ENCODE data around the gene SP1. TPM values are rescaled to one million over a fixed set of nuclear protein-coding genes. Genes with fewer than 3 reads are reported as not detected.
"Not testable (repeated sequence)": the region's sequence is repeated elsewhere in the genome, so short reads cannot be mapped to it uniquely, and the experiment has no call there.

Gene SP1
- total RNA-seq, 1 donor from 2014 or later, result 101 TPM

DNA sequence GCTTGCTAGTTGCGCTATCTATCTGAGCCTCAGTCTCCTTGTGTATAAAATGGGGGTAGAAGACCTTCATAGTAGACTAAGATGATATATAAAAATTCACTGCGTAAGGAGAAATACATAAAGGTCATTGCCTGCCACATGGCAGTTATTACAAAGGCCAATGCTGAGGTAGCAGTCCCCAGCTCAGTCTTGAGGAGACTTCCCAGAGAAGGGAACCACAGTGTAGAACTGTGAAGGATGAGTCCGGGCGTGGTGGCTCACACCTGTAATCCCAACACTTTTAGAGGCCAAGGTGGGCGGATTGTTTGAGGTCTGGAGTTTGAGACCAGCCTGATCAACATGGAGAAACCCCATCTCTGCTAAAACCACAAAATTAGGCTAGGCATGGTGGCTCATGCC lies 26.7 kb upstream of the SP1 start:
- intact Hi-C loops (cut with DNase I), result loop anchor here (5.0 to 10.0 kb wide), 2 partner anchors 69 to 152 kb away; partner anchors contain the start of genes AMHR2, NPFF and TARBP2
- DNase-seq (ENCODE audit: low spot score) (no peak), ATAC-seq (peak; percentile 13)

DNA sequence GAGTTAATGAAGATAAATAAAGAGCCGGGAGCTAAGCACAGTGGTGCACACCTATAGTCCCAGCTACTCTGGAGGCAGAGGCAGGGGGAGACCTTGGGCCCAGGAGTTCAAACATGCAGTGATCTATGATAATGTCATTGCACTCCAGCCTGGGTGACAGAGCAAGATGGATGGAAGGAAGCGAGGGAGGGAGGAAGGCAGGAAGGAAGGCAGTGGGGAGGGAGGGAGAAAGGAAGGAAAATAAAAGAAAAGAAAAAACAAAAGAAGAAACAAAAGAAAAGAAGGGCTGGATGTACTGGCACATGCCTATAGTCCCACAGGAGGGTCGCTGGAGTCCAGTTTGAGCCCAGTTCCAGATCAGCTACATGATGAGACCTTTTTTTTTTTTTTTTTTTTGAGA lies 24.9 kb upstream of the SP1 start:
- no peak for DNase-seq (ENCODE audit: low spot score)
- intact Hi-C loops (cut with DNase I), result loop anchor here (10.0 kb wide), 1 partner anchor 150 kb away; the partner anchor contains the start of genes NPFF and TARBP2
- no peak for ATAC-seq

DNA sequence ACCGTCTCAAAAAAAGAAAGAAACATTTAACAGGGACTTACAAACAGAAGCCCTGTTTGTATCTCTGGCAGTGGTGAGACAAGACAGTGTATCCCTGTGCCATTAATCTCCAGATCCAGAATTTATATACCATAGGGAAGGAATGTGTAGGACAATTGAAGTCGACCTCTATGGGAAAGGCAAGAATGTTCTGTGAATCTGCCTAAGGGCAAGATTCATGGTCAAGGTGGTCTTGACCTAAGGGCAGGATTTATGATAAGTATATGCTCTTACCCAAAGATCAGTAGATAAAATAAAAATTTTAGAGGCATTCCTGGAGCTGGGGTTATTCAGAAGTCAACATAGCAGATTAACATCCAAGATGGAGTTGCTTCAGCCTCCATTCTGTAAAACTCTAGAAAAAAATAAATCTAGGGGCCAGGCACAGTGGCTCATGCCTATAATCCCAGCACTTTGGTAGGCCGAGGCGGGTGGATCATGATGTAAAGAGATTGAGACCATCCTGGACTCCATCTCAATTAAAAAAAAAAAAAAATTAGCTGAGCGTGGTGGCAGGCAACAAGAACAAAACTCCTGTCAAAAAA lies 21.0 kb upstream of the SP1 start:
- intact Hi-C loops (cut with DNase I), result loop anchor here (10.0 kb wide), 1 partner anchor 146 kb away; the partner anchor contains the start of genes NPFF and TARBP2
- DNase-seq (ENCODE audit: low spot score) (no peak), ATAC-seq (no peak)

DNA sequence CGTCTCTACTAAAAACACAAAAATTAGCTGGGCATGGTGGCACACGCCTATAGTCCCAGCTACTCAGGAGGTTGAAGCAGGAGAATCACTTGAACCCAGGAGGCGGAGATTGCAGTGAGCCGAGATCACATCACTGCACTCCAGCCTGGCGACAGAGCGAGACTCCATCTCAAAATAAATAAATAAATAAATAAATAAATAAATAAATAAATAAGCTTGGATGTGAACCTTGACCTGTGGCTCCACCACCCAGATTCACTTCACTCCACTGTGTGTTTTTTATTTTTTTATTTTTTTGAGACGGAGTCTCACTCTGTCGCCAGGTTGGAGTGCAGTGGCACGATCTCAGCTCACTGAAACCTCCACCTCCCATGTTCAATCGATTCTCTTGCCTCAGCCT lies 18.3 kb upstream of the SP1 start:
- ATAC-seq; intact Hi-C loops (cut with DNase I); DNase-seq (ENCODE audit: low spot score): not testable (repeated sequence)

DNA sequence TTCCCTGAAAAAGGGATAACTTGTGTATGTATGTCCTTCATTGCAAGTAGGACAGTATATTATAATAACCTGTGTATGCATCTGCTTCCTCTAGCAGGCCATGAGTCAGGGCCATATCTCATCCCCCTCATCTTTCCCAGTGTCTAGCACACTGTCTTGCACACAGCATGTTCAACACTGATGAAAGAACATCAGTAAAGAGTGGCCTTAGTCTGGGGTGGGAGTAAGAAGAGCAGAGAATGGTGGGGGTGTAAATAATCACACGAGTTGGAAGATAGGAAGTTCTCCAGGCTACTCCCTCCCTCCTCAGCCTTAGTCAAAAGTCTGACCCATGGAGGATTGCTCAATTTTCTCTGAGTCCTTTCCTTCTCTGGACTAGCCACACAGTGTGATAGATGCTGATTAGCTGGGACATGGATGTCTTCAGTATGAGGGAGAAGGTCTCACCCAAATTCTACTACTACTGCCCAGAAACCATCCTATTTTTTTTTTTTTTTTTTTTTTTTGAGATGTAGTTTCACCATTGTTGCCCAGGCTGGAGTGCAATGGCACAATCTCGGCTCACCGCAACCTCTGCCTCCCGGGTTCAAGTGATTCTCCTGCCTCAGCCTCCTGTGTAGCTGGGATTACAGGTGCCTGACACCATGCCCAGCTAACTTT lies 14.6 kb upstream of the SP1 start:
- intact Hi-C loops (cut with DNase I), result no loop called here
- ATAC-seq, result peak; percentile 79
- no peak for DNase-seq (ENCODE audit: low spot score)

DNA sequence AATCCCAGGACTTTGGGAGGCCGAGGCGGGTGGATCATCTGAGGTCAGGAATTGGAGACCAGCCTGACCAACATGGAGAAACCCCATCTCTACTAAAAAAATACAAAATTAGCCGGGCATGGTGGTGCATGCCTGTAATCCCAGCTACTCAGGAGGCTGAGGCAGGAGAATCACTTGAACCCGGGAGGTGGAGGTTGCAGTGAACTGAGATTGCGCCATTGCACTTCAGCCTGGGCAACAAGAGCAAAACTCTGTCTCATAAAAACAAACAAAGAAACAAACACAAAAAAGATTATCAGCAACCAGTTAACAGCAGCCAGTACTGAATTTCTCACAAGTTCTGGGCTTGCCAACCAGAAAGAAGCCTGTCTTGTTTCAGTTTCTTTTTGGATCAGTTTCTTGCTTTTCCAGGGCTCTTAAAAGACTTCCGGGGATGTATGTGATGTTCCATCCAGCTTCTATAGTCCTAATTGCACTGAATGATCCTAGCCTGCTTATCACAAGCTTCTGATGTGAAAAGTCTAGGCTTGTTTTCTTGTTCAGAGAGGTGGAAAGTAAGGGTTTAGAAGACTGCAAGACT lies 6.3 kb upstream of the SP1 start:
- DNase-seq (ENCODE audit: low spot score); intact Hi-C loops (cut with DNase I); ATAC-seq: not testable (repeated sequence)

DNA sequence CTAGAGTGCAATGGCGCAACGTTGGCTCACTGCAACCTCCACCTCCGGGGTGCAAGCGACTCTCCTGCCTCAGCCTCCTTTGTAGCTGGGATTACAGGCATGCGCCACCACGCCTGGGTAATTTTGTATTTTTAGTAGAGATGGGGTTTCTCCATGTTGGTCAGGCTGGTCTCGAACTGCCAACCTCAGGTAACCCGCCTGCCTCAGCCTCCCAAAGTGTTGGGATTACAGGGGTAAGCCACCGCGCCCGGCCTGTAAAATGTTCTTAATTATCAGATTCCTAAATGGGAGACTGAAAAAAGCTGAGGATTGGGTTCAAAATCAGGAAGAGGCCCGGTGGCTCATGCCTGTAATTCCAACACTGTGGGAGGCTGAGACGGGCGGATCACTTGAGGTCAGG lies 5.7 kb upstream of the SP1 start:
- DNase-seq (ENCODE audit: low spot score); ATAC-seq; intact Hi-C loops (cut with DNase I): not testable (repeated sequence)

DNA sequence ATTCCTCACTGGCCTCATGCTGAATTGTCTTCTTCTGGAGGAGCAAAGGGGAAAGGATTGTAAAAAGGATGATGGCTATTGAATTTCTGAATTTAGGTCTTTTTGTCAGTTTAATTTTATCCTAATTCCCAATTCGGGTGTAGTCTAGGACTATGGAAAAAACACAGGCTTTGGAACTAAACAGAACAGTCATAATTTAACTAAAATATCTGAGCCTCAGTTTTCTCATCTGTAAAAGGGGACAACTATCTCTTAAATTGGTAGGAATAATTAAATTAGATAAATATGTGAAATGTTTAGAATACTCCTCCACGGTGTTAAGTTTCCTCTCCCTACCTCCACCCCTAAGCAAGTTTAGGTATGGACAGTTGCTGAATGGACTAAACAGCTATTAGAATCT lies 3.2 kb upstream of the SP1 start:
- intact Hi-C loops (cut with DNase I), result no loop called here
- DNase-seq (ENCODE audit: low spot score) (no peak), ATAC-seq (no peak)

DNA sequence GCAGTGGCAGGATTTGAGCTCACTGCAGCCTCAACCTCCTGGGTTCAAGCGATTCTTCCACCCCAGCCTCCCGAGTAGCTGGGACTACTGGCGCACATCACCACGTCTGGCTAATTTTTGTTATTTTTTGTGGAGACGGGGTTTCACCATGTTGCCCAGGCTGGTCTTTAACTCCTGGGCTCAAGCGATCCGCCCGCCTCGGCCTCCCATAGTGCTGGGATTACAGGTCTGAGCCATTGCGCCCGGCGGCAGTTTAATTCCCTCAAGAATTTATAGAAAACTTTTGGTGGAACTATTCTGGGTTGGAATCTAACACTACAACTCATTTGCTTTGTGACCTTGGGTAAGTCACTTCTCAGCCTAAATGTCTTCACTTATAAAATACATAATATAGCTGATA lies 1.8 kb upstream of the SP1 start:
- DNase-seq (ENCODE audit: low spot score) (no peak), ATAC-seq (no peak)
- intact Hi-C loops (cut with DNase I), result no loop called here

DNA sequence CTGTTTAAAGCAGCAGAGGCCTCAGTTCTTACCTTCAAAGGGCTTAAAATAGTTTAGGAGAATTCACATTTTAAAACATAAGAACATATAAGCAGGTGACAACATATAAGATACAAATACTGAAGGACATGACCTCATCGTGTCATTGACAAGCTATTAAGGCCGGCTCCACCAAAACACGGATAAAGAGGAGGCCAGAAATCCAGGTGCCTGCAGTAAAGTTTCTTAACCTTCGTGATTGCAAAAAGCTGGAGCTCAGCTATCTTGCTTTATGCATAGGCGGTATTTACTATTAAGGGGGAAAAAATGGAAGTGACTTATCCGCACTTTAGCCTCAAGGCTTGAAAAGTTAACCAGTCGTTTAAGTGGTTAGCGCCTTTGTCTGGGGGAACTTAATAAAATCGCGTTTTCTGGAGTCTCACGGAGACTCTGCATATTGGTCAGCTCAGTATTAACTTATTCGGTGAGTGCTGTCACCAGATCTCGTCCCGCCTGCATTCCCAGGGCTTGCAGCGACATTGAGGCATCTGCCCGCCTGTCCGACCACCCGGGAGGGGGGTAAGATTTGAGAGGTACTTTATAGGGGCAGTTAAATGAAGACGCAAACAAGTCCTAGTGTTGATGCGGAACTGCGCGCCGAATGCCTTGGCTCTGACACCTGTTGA lies 1.1 kb upstream of the SP1 start:
- no peak for DNase-seq (ENCODE audit: low spot score)
- intact Hi-C loops (cut with DNase I), result no loop called here
- no peak for ATAC-seq

DNA sequence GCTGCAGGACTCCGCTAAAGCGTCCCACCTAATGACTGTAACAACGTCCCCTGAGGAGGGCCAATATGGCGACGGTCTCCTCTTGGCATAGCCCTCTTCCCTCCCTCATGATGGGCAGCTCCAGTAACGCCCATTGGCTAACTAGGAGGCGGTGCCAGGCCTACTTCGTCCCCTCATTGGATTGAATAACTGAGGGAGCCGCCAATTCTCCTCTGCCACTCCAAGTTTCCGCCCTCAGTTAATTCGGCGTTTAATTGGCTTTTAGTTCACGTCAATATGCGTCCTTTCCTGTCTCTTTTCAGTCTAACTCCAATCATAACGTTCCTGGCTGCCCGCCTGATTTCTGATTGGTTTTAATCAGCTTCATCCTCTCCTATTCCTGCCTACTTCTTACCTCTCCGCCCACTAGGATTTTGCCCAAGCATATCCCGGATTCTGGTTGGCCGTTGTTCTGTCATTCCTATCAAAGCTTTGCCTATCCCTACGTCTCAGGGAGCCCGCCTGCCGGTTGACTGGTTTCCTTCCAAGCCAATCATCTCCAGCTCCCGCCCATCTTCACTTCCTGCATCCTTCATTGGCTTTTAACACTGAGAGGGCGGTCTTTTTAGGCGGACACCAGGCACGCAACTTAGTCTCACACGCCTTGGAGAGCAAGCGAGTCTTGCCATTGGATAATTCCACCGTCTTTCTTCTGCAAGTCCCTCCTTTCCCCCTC lies 430 bp upstream of the SP1 start:
- intact Hi-C loops (cut with DNase I), result no loop called here
- ATAC-seq, result peak; percentile 92
- peak; percentile 99 for DNase-seq (ENCODE audit: low spot score)

DNA sequence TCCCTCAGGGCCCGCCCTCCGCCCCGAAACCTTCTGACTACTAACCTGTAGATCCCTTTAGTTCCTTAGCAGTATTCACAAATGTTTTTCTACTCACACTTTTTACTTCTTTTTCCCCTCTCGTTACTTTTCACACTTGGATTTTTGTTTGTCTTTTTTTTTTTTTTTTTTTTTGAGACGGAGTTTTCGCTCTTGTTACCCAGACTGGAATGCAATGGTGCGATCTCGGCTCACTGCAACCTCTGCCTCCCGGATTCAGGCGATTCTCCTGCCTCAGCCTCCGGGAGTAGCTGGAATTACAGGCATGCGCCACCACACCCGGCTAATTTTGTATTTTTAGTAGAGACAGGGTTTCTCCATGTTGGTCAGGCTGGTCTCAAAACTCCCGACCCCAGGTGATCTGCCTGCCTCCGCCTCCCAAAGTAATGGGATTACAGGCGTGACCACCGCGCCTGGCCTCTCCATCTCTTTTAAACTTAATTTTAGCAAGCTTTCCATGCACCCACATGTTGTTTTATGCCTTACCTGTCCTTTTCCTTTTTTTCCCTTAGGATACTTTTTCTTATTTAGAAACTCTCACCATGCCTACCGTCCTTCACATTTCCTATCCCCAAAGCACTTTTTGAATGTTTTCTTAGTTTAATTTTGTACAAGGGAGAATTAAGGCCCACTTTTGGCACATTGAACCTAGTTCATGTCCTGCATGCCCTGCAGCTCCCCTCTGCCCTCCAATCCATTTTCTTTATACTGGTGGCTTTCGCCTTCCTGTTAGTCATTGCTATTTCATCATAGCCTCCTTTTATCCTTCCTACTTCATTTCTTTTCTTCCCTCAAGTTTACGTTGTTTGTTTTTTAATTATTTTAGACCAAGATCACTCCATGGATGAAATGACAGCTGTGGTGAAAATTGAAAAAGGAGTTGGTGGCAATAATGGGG lies 1.1 kb downstream of the SP1 start:
- ATAC-seq, result no peak
- DNase-seq (ENCODE audit: low spot score), result peak; percentile 58
- intact Hi-C loops (cut with DNase I), result no loop called here

DNA sequence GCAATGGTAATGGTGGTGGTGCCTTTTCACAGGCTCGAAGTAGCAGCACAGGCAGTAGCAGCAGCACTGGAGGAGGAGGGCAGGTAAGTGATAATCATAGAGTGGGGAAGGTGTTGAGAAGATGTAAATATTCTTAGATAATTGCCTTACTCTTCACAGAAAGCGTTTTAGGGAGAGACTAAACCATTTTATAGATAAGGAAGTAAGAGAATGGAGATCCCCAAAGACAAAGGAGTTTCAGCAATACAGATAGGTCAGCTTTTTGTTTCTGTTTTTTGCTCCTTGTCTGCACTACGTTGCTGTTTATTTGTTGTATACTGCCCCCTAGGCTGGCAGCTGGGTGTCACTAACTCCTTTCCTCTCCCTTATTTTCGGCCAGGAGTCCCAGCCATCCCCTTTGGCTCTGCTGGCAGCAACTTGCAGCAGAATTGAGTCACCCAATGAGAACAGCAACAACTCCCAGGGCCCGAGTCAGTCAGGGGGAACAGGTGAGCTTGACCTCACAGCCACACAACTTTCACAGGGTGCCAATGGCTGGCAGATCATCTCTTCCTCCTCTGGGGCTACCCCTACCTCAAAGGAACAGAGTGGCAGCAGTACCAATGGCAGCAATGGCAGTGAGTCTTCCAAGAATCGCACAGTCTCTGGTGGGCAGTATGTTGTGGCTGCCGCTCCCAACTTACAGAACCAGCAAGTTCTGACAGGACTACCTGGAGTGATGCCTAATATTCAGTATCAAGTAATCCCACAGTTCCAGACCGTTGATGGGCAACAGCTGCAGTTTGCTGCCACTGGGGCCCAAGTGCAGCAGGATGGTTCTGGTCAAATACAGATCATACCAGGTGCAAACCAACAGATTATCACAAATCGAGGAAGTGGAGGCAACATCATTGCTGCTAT lies 2.0 kb downstream of the SP1 start:
- ATAC-seq (no peak), DNase-seq (ENCODE audit: low spot score) (peak; percentile 70)
- intact Hi-C loops (cut with DNase I), result no loop called here

DNA sequence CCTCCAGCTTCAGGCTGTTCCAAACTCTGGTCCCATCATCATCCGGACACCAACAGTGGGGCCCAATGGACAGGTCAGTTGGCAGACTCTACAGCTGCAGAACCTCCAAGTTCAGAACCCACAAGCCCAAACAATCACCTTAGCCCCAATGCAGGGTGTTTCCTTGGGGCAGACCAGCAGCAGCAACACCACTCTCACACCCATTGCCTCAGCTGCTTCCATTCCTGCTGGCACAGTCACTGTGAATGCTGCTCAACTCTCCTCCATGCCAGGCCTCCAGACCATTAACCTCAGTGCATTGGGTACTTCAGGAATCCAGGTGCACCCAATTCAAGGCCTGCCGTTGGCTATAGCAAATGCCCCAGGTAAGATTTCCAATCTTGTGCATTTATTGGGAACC lies 3.3 kb downstream of the SP1 start:
- peak; percentile 49 for DNase-seq (ENCODE audit: low spot score)
- intact Hi-C loops (cut with DNase I), result no loop called here
- no peak for ATAC-seq

DNA sequence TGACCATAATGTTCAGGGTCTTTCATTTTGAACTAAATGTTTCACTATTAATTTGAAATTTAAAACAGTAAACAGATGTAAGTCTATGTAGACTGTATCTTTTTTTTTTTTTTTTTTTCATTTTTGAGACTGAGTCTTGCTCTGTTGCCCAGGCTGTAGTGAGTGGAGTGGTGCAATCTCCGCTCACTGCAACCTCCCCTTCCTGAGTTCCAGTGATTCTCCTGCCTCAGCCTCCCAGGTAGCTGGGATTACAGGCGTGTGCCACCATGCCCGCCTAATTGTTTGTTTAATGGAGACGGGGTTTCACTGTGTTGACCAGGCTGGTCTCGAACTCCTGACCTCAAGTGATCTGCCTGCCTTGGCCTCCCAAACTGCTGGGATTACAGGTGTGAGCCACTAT lies 6.4 kb downstream of the SP1 start:
- intact Hi-C loops (cut with DNase I); ATAC-seq: not testable (repeated sequence)
- peak; percentile 18 for DNase-seq (ENCODE audit: low spot score)

DNA sequence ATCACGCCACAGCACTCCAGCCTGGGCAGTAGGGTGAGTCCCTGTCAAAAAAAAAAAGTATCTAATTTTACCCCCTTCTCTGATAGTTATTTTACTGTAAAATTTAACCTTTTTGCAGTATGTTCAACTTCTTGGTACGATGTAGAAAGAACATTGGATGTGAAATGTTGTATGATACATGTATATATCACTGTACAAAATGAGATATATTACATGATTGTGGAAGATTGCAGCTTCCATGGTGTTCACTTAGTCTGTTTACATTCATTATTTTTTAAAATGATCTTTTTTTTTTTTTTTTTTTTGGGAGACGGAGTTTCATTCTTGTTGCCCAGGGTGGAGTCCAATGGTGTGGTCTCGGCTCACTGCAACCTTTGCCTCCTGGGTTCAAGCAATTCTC lies 9.0 kb downstream of the SP1 start:
- DNase-seq (ENCODE audit: low spot score), result no peak
- ATAC-seq, result no peak
- intact Hi-C loops (cut with DNase I), result no loop called here

DNA sequence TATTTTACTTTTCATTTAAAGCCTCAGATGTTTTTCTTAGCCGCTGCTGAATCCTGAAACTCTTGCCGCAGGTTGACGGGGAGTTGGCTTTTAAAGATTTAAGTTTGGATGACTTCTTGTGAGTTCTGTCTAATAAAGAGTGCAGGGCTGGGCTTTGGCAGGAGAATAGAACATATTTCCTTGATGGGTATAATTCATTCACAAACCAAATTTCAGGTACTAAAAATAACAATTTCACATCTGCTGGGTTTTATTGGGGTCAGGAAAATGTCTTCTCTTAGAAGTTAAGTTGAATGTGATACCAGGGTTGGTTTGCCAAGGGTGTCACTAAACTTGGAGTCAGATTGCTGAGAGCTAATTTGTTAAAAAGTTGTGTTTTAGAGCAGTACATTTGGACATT lies 9.7 kb downstream of the SP1 start:
- ATAC-seq (peak; percentile 29), DNase-seq (ENCODE audit: low spot score) (no peak)
- intact Hi-C loops (cut with DNase I), result no loop called here

Data from sciatic nerve (tissue), 2 donors.